ENCODE data around the gene PTGFRN. TPM values are rescaled to one million over a fixed set of nuclear protein-coding genes. Genes with fewer than 3 reads are reported as not detected.

Gene PTGFRN
- total RNA-seq, 2 experiments from 2014 or later, result not detected

GRCh38 chr1:116906812-116907211, 2.9 kb upstream of the PTGFRN start:
- BruUV-seq (replicated peaks), result no TSS peak
- Histone ChIP-seq H4K20me1 (ENCODE audit: insufficient read depth, low read length) (no peaks in the 10 kb centered on the region), H3K4me2 (ENCODE audit: low read length) (no peak overlapping the region), H3K9me2 (ENCODE audit: insufficient read depth, low read length) (no peaks in the 10 kb centered on the region), H2AFZ (ENCODE audit: low read length) (no peak overlapping the region), H3K79me2 (ENCODE audit: insufficient read depth, low read depth, low read length) (no peaks in the 10 kb centered on the region), H3K4me3 (ENCODE audit: low read depth, low read length, poor library complexity, severe bottlenecking) (no peak overlapping the region), H3K4me1 (ENCODE audit: insufficient read depth, low read length, poor library complexity, severe bottlenecking) (no peaks in the 10 kb centered on the region), H3K9me3 (ENCODE audit: low read length) (no peaks in the 10 kb centered on the region), H3K36me3 (ENCODE audit: insufficient read depth, low read length) (no peaks in the 10 kb centered on the region), H3K27ac (ENCODE audit: low read depth, low read length, poor library complexity, severe bottlenecking) (no peak overlapping the region)
- no peak for DNase-seq (ENCODE audit: low spot score)
- TF ChIP-seq EZH2phosphoT487 (IDR thresholded peaks at IDR 0.05; ENCODE audit: borderline replicate concordance, low read depth, low read length) (no peak), CTCF (conservative IDR thresholded peaks at IDR 0.05; ENCODE audit: low read length) (no peak)
- POLR2A ChIA-PET, result no interaction called here
- intact Hi-C loops (cut with micrococcal nuclease; ENCODE audit: unreplicated experiment), result no loop called here
- CTCF ChIA-PET (ENCODE audit: unreplicated experiment), result no interaction called here

- Histone ChIP-seq H3K4me1 (ENCODE audit: insufficient read depth, low read length, poor library complexity, severe bottlenecking) (no peaks in the 10 kb centered on the region), H3K9me3 (ENCODE audit: low read length) (no peaks in the 10 kb centered on the region), H3K4me2 (ENCODE audit: low read length) (no peak overlapping the region), H2AFZ (ENCODE audit: low read length) (no peak overlapping the region), H3K27ac (ENCODE audit: low read depth, low read length, poor library complexity, severe bottlenecking) (no peak overlapping the region), H3K36me3 (ENCODE audit: insufficient read depth, low read length) (no peaks in the 10 kb centered on the region), H3K4me3 (ENCODE audit: low read depth, low read length, poor library complexity, severe bottlenecking) (no peak overlapping the region), H3K9me2 (ENCODE audit: insufficient read depth, low read length) (no peaks in the 10 kb centered on the region), H4K20me1 (ENCODE audit: insufficient read depth, low read length) (no peaks in the 10 kb centered on the region), H3K79me2 (ENCODE audit: insufficient read depth, low read depth, low read length) (no peaks in the 10 kb centered on the region)
- no TSS peak for BruUV-seq (replicated peaks)
- TF ChIP-seq EZH2phosphoT487 (IDR thresholded peaks at IDR 0.05; ENCODE audit: borderline replicate concordance, low read depth, low read length) (no peak), CTCF (conservative IDR thresholded peaks at IDR 0.05; ENCODE audit: low read length) (no peak)
- ChIA-PET POLR2A (no interaction called here), CTCF (ENCODE audit: unreplicated experiment) (no interaction called here)
- DNase-seq (ENCODE audit: low spot score), result no peak
- intact Hi-C loops (cut with micrococcal nuclease; ENCODE audit: unreplicated experiment), result no loop called here
Observed at GRCh38 chr1:116907351-116907750, 2.4 kb upstream of the PTGFRN start.

GRCh38 chr1:116908266-116908665, 1.4 kb upstream of the PTGFRN start:
- Histone ChIP-seq H3K9me3 (ENCODE audit: low read length) (no peaks in the 10 kb centered on the region), H3K79me2 (ENCODE audit: insufficient read depth, low read depth, low read length) (no peaks in the 10 kb centered on the region), H2AFZ (ENCODE audit: low read length) (no peak overlapping the region), H3K4me1 (ENCODE audit: insufficient read depth, low read length, poor library complexity, severe bottlenecking) (no peaks in the 10 kb centered on the region), H3K4me2 (ENCODE audit: low read length) (no peak overlapping the region), H3K9me2 (ENCODE audit: insufficient read depth, low read length) (no peaks in the 10 kb centered on the region), H4K20me1 (ENCODE audit: insufficient read depth, low read length) (no peaks in the 10 kb centered on the region), H3K27ac (ENCODE audit: low read depth, low read length, poor library complexity, severe bottlenecking) (no peak overlapping the region), H3K36me3 (ENCODE audit: insufficient read depth, low read length) (no peaks in the 10 kb centered on the region), H3K4me3 (ENCODE audit: low read depth, low read length, poor library complexity, severe bottlenecking) (no peak overlapping the region)
- no TSS peak for BruUV-seq (replicated peaks)
- ChIA-PET CTCF (ENCODE audit: unreplicated experiment) (no interaction called here), POLR2A (no interaction called here)
- no peak for TF ChIP-seq EZH2phosphoT487 (IDR thresholded peaks at IDR 0.05; ENCODE audit: borderline replicate concordance, low read depth, low read length)
- no peak for TF ChIP-seq CTCF (conservative IDR thresholded peaks at IDR 0.05; ENCODE audit: low read length)
- intact Hi-C loops (cut with micrococcal nuclease; ENCODE audit: unreplicated experiment), result no loop called here
- DNase-seq (ENCODE audit: low spot score), result no peak
